ENCODE data around the gene EBPL. TPM values are rescaled to one million over a fixed set of nuclear protein-coding genes. Genes with fewer than 3 reads are reported as not detected.

The EBPL gene
- total RNA-seq, 1 donor from 2014 or later: 56.5 TPM

DNA sequence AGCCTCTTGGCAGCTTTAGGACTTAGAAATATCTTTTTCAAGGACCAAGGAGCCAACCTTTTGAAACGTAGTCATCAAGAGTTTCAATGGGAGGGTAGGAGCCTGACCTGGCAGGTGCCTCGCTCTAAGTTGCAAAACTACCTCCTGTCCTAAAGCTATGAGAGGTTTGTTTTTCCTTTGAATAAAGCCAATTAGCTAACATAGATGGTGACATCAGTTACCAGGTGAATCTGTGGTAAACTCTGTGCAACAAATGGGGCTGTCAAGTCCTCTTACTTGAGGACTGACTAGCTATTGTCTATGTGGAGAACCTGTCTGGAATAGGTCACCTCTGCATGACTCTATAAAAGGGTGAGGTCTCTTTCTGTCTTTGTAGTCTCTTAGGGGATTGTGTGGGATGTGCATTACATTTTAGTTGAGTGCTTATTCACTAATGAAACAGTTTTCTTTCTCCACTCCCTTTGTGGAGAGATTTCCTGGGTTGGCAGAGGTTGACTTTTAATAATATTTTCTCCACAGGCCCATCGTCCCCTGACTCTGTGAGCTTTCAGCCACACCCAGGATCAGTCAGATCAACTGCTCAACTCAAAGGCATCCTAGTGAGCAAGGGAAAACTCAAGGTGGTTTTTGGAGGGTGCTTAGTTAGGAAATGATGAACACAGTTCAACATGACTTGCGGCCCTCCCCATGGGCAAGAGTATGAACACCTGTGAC, 53.1 kb downstream of the EBPL start:
- Mint-ChIP-seq H3K27me3 (no peaks in the 10 kb centered on the region), H3K36me3 (no peaks in the 10 kb centered on the region), H3K27ac (no peak overlapping the region), H3K9me3 (no peaks in the 10 kb centered on the region), H3K4me3 (no peak overlapping the region), H3K4me1 (ENCODE audit: unreplicated experiment) (no peaks in the 10 kb centered on the region)
- no peak for DNase-seq (ENCODE audit: extremely low spot score, unreplicated experiment)
- TF ChIP-seq, protein P1, sequence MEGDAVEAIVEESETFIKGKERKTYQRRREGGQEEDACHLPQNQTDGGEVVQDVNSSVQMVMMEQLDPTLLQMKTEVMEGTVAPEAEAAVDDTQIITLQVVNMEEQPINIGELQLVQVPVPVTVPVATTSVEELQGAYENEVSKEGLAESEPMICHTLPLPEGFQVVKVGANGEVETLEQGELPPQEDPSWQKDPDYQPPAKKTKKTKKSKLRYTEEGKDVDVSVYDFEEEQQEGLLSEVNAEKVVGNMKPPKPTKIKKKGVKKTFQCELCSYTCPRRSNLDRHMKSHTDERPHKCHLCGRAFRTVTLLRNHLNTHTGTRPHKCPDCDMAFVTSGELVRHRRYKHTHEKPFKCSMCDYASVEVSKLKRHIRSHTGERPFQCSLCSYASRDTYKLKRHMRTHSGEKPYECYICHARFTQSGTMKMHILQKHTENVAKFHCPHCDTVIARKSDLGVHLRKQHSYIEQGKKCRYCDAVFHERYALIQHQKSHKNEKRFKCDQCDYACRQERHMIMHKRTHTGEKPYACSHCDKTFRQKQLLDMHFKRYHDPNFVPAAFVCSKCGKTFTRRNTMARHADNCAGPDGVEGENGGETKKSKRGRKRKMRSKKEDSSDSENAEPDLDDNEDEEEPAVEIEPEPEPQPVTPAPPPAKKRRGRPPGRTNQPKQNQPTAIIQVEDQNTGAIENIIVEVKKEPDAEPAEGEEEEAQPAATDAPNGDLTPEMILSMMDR (conservative IDR thresholded peaks at IDR 0.05): no peak

DNA sequence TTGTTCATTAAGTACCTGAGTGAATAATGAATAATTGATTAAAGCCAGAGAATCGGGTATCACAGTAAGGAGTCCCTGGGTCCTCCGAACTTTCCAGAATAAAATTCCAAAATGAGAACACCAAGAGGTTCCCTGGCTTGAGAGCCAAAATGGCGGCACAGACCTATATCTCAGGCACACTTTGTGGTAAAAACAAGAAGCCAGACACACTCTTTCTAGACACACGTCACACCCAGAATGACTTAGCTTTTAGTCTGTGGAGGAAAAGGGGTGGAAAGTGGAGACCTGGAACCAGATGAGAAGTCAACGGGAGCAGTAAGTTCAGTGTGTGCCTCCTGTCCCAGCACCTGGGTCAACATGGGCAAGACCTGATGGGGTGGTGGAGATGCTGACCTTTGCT, 54.6 kb downstream of the EBPL start:
- H3K36me3 Mint-ChIP-seq: no peaks in the 10 kb centered on the region
- no peaks in the 10 kb centered on the region for H3K9me3 Mint-ChIP-seq
- no peaks in the 10 kb centered on the region for H3K4me1 Mint-ChIP-seq (ENCODE audit: unreplicated experiment)
- no peaks in the 10 kb centered on the region for H3K27me3 Mint-ChIP-seq
- H3K4me3 Mint-ChIP-seq: no peak overlapping the region
- no peak overlapping the region for H3K27ac Mint-ChIP-seq
- TF ChIP-seq, protein P1 (conservative IDR thresholded peaks at IDR 0.05): no peak
- no peak for DNase-seq (ENCODE audit: extremely low spot score, unreplicated experiment)

GRCh38 chr13:49635599-49636433, 55.5 kb downstream of the EBPL start:
- Mint-ChIP-seq H3K4me1 (ENCODE audit: unreplicated experiment) (no peaks in the 10 kb centered on the region), H3K27ac (no peak overlapping the region), H3K36me3 (no peaks in the 10 kb centered on the region), H3K9me3 (no peaks in the 10 kb centered on the region), H3K4me3 (no peak overlapping the region), H3K27me3 (no peaks in the 10 kb centered on the region)
- TF ChIP-seq, protein P1 (conservative IDR thresholded peaks at IDR 0.05): no peak
- no peak for DNase-seq (ENCODE audit: extremely low spot score, unreplicated experiment)

- DNase-seq (ENCODE audit: extremely low spot score, unreplicated experiment): no peak
- Mint-ChIP-seq H3K4me1 (ENCODE audit: unreplicated experiment) (no peaks in the 10 kb centered on the region), H3K27me3 (no peaks in the 10 kb centered on the region), H3K9me3 (no peaks in the 10 kb centered on the region), H3K36me3 (no peaks in the 10 kb centered on the region), H3K4me3 (no peak overlapping the region), H3K27ac (no peak overlapping the region)
- TF ChIP-seq, protein P1 (conservative IDR thresholded peaks at IDR 0.05): no peak
Observed at GRCh38 chr13:49633710-49634109, 57.6 kb downstream of the EBPL start.

DNA sequence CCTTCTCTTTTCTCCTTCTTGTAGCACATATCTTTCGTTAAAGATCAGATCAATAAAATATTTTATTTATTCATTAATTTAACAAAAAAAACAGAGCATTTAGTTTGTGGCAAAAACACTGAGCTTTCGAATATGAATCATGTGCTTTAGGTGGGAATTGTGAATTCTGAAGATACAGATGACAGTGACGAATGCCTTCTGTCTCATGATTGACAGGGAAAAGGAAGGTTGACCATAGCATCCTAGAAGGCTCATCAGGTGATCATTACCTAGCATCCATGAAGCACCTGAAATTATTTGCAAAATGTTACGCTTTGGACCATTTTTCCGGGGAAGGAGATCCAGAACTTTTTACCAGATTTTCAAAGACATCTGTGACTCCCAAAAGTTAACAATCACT, 59.1 kb downstream of the EBPL start:
- TF ChIP-seq, protein P1 (conservative IDR thresholded peaks at IDR 0.05): no peak
- H3K9me3 Mint-ChIP-seq: no peaks in the 10 kb centered on the region
- no peak for DNase-seq (ENCODE audit: extremely low spot score, unreplicated experiment)
- no peaks in the 10 kb centered on the region for H3K27me3 Mint-ChIP-seq
- H3K4me1 Mint-ChIP-seq (ENCODE audit: unreplicated experiment): peaks cover 4% of the 10 kb centered on the region
- no peaks in the 10 kb centered on the region for H3K36me3 Mint-ChIP-seq
- no peak overlapping the region for H3K4me3 Mint-ChIP-seq
- H3K27ac Mint-ChIP-seq: no peak overlapping the region

All from type B pancreatic cell (in vitro differentiated cells).